HG03025 (cell line): ENCODE results near the gene LBP.
"Not testable (repeated sequence)": the region's sequence is repeated elsewhere in the genome, so short reads cannot be mapped to it uniquely, and the experiment has no call there.

Experiments used
- ATAC-seq: cut with Tn5 transposase; IDR thresholded peaks from one replicate; pipeline ENCODE4 v1.9.1; 2021; ENCODE audit warnings: mild to moderate bottlenecking, moderate library complexity; ENCODE audit not compliant: unreplicated experiment, low FRiP score

The LBP gene

GRCh38 chr20:38386851-38387250 lies 40.6 kb downstream of the LBP start:
- ATAC-seq: no peak

- ATAC-seq: no peak
These were observed 41.7 kb downstream of the LBP start for GRCh38 chr20:38387953-38388352.

- ATAC-seq: no peak
These were observed 46.1 kb downstream of the LBP start for GRCh38 chr20:38392356-38392755.

GRCh38 chr20:38393259-38393658 lies 47.0 kb downstream of the LBP start:
- no peak for ATAC-seq

GRCh38 chr20:38395165-38395564 lies 48.9 kb downstream of the LBP start:
- no peak for ATAC-seq

GRCh38 chr20:38395751-38396395 lies 49.6 kb downstream of the LBP start:
- ATAC-seq: not testable (repeated sequence)

- no peak for ATAC-seq
These were observed 55.8 kb downstream of the LBP start for GRCh38 chr20:38402089-38402488.

- no peak for ATAC-seq
These were observed 56.5 kb downstream of the LBP start for GRCh38 chr20:38402816-38403215.

GRCh38 chr20:38404016-38404415 lies 57.7 kb downstream of the LBP start:
- ATAC-seq: no peak

- no peak for ATAC-seq
These were observed 58.9 kb downstream of the LBP start for GRCh38 chr20:38405132-38405531.

- ATAC-seq: no peak
These were observed 60.2 kb downstream of the LBP start for GRCh38 chr20:38406476-38406875.

- ATAC-seq: no peak
These were observed 61.0 kb downstream of the LBP start for GRCh38 chr20:38407321-38407720.

- not testable (repeated sequence) for ATAC-seq
These were observed 61.5 kb downstream of the LBP start for GRCh38 chr20:38407822-38408221.

GRCh38 chr20:38412877-38413577 lies 66.7 kb downstream of the LBP start:
- no peak for ATAC-seq

- no peak for ATAC-seq
These were observed 68.6 kb downstream of the LBP start for GRCh38 chr20:38414769-38415450.

- ATAC-seq: no peak
These were observed 72.4 kb downstream of the LBP start for GRCh38 chr20:38418509-38419204.

GRCh38 chr20:38420388-38421085 lies 74.3 kb downstream of the LBP start:
- ATAC-seq: no peak

GRCh38 chr20:38421915-38422314 lies 75.6 kb downstream of the LBP start:
- no peak for ATAC-seq

- ATAC-seq: no peak
These were observed 77.3 kb downstream of the LBP start for GRCh38 chr20:38423541-38423940.

GRCh38 chr20:38424401-38424800 lies 78.1 kb downstream of the LBP start:
- no peak for ATAC-seq
